SU-DHL-6 (cell line): ENCODE measurements around the gene NEB.

Source experiments
- H2AFZ ChIP-seq: fragments of 200-600 bp; sonication (generic); 2 replicates; pipeline ENCODE4 v1.6.1; 2014; ENCODE audit warnings: low read depth, mild to moderate bottlenecking, moderate library complexity, mixed read lengths, antibody characterized with exemption, low read length; ENCODE audit not compliant: severe bottlenecking
- H3F3A ChIP-seq: fragments of 200-600 bp; shearing (Covaris generic); 2 replicates; pipeline ENCODE4 v1.6.0; 2016; ENCODE audit warnings: antibody characterized with exemption, mild to moderate bottlenecking; ENCODE audit not compliant: insufficient read depth
- H3K27ac ChIP-seq: fragments of 200-600 bp; sonication (generic); 2 replicates; pipeline ENCODE4 v1.5.1; 2016; ENCODE audit warnings: low read depth, mild to moderate bottlenecking, low read length, moderate library complexity, mixed read lengths
- H3K27me3 ChIP-seq: fragments of 200-600 bp; sonication (generic), shearing (Covaris generic); 2 replicates; pipeline ENCODE4 v1.6.0; 2014; ENCODE audit warnings: mild to moderate bottlenecking, low read length
- H3K36me3 ChIP-seq: fragments of 200-600 bp; sonication (generic); 2 replicates; pipeline ENCODE4 v1.6.1; 2014; ENCODE audit warnings: mild to moderate bottlenecking, low read length, mixed read lengths
- H3K4me2 ChIP-seq: fragments of 300-600, 200-600 bp; shearing (Covaris generic), sonication (generic); 2 replicates; pipeline ENCODE4 v1.6.0; 2014; ENCODE audit warnings: low read length, low read depth, mild to moderate bottlenecking; ENCODE audit not compliant: poor library complexity, severe bottlenecking
- H3K4me3 ChIP-seq: fragments of 200-600 bp; sonication (generic); 2 replicates; pipeline ENCODE4 v1.5.1; 2014; ENCODE audit warnings: antibody characterized with exemption, low read length, mild to moderate bottlenecking, mixed read lengths; ENCODE audit not compliant: insufficient read depth, poor library complexity, severe bottlenecking
- H3K79me2 ChIP-seq: fragments of 200-600 bp; sonication (generic); 2 replicates; pipeline ENCODE4 v1.6.1; 2014; ENCODE audit warnings: mild to moderate bottlenecking, low read length, moderate library complexity; ENCODE audit not compliant: insufficient read depth
- H3K9ac ChIP-seq: fragments of 200-600 bp; sonication (generic); 2 replicates; pipeline ENCODE4 v1.7.0; 2014; ENCODE audit warnings: mild to moderate bottlenecking, low read length
- H3K9me2 ChIP-seq: fragments of 200-600 bp; sonication (generic); replicated peaks from 2 replicates; pipeline ENCODE4 v1.6.1; 2014; ENCODE audit warnings: low read length; ENCODE audit not compliant: insufficient read depth
- H3K9me3 ChIP-seq: fragments of 200-600 bp; sonication (generic); 2 replicates; pipeline ENCODE4 v1.6.1; 2014; ENCODE audit warnings: low read length, mixed read lengths; ENCODE audit not compliant: insufficient read depth
- H4K20me1 ChIP-seq: fragments of 200-600 bp; sonication (generic); 2 replicates; pipeline ENCODE4 v1.6.1; 2014; ENCODE audit warnings: low read depth, mild to moderate bottlenecking, antibody characterized with exemption, low read length, moderate library complexity, mixed read lengths
- EZH2phosphoT487 ChIP-seq: fragments of 200-600 bp; sonication (generic), shearing (Covaris generic); conservative IDR thresholded peaks from 2 replicates; pipeline ENCODE4 v1.6.1; 2018; ENCODE audit warnings: mild to moderate bottlenecking, antibody characterized with exemption, low read length, moderate library complexity, mixed read lengths
- TF ChIP-seq, protein P1 (sequence below): fragments of 200-600 bp; sonication (generic); IDR thresholded peaks from one replicate; pipeline ENCODE4 v1.5.1; 2017; ENCODE audit warnings: antibody characterized with exemption, mild to moderate bottlenecking, low read length, moderate library complexity; ENCODE audit not compliant: insufficient read depth, poor library complexity, severe bottlenecking

Gene NEB

DNA sequence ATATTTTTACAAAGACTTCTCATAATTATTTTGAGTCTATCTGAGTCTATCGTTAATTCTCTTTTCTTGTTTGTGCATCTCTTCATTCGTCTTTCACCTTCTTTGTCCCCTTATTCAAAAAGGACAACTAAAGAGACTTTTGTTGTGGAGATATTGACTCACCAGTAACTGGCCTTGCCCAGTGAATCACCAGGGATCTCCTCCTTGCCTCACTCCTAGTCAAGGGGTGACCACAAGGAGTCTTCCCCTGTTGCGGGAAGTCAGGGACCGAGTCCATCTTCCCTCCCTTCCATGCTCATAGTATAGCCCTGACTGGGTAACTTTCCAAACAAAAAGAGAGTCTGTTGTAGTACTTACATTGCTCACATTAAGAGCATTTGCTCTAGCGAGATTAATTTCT lies 158.9 kb downstream of the NEB start:
- no peaks in the 10 kb centered on the region for H3K9me3 ChIP-seq
- H3K9ac ChIP-seq: no peak overlapping the region
- H2AFZ ChIP-seq: no peak overlapping the region
- H3K4me3 ChIP-seq: no peak overlapping the region
- H3K9me2 ChIP-seq: no peaks in the 10 kb centered on the region
- H3F3A ChIP-seq: no peaks in the 10 kb centered on the region
- TF ChIP-seq, protein P1, sequence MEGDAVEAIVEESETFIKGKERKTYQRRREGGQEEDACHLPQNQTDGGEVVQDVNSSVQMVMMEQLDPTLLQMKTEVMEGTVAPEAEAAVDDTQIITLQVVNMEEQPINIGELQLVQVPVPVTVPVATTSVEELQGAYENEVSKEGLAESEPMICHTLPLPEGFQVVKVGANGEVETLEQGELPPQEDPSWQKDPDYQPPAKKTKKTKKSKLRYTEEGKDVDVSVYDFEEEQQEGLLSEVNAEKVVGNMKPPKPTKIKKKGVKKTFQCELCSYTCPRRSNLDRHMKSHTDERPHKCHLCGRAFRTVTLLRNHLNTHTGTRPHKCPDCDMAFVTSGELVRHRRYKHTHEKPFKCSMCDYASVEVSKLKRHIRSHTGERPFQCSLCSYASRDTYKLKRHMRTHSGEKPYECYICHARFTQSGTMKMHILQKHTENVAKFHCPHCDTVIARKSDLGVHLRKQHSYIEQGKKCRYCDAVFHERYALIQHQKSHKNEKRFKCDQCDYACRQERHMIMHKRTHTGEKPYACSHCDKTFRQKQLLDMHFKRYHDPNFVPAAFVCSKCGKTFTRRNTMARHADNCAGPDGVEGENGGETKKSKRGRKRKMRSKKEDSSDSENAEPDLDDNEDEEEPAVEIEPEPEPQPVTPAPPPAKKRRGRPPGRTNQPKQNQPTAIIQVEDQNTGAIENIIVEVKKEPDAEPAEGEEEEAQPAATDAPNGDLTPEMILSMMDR: no peak
- no peak overlapping the region for H3K27ac ChIP-seq
- H3K79me2 ChIP-seq: no peaks in the 10 kb centered on the region
- no peaks in the 10 kb centered on the region for H3K27me3 ChIP-seq
- no peaks in the 10 kb centered on the region for H4K20me1 ChIP-seq
- H3K36me3 ChIP-seq: no peaks in the 10 kb centered on the region
- H3K4me2 ChIP-seq: no peak overlapping the region

DNA sequence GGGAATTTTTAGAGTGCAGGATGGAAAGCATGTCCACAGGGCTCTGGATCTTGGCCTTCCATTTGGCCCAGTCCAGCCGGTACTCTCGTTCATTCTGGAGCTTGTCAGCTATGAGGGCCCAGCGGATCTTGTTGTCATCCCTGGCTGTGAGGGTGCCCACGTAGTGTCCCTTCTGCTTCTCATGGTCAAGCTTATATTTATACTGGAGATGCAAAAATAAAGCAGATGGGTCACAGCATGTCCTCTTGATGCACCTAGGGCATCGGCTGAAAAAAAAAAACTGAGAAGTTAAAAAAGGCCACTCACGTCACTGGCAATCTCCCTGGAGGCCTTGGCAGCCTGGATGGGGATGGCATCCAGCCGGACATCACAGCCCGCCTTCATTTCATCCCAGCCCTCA lies 164.1 kb downstream of the NEB start:
- Histone ChIP-seq H3K9ac (no peak overlapping the region), H4K20me1 (no peaks in the 10 kb centered on the region), H2AFZ (no peak overlapping the region), H3K4me3 (no peak overlapping the region), H3K27me3 (no peaks in the 10 kb centered on the region), H3F3A (no peaks in the 10 kb centered on the region), H3K9me3 (no peaks in the 10 kb centered on the region), H3K27ac (no peak overlapping the region), H3K79me2 (no peaks in the 10 kb centered on the region), H3K4me2 (no peak overlapping the region), H3K9me2 (no peaks in the 10 kb centered on the region), H3K36me3 (no peaks in the 10 kb centered on the region)
- TF ChIP-seq, protein P1: no peak
- TF ChIP-seq EZH2phosphoT487: no peak

DNA sequence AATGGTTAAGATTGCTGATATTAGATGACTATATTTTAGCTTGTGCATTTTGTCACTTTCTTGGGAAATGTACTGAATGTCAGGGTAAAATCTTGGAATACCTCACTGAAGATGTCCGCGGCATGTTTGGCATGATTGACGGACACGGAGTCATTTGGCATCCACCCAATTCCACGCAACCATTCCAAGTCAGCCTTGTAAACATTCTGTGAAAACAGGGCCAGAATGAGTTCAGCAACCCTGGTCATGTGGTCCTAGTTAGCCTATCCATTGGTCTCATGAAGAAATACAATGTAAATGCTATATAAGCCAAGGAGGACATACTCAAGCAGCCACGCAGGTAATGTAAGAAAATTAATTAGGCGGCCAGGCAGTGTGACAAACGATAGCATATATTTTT lies 165.1 kb downstream of the NEB start:
- Histone ChIP-seq H3K27me3 (no peaks in the 10 kb centered on the region), H3K4me3 (no peak overlapping the region), H3K9me2 (no peaks in the 10 kb centered on the region), H2AFZ (no peak overlapping the region), H3K27ac (no peak overlapping the region), H3F3A (no peaks in the 10 kb centered on the region), H4K20me1 (no peaks in the 10 kb centered on the region), H3K9ac (no peak overlapping the region), H3K9me3 (no peaks in the 10 kb centered on the region), H3K36me3 (no peaks in the 10 kb centered on the region), H3K79me2 (no peaks in the 10 kb centered on the region), H3K4me2 (no peak overlapping the region)
- TF ChIP-seq, protein P1: no peak
- no peak for TF ChIP-seq EZH2phosphoT487

DNA sequence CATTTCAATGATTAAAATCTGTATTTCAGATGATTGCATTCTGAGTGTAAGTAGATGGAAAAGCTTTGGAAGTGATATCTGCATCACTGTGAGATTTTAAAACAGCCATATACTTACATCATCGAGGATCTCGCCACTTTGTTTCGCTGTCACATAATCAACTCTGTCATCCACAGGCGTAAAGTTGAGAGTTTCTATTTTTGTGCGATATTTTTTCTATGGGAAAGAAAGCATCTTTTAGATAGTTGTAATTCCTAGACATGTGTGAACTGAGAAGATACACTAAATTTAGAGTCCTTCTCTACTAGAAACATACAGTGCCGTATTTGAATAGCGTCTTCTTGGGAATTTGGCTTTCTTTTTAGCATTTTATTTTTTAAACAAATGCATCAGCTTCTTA lies 165.8 kb downstream of the NEB start:
- Histone ChIP-seq H3K4me3 (no peak overlapping the region), H3K79me2 (no peaks in the 10 kb centered on the region), H3K9ac (no peak overlapping the region), H3F3A (no peaks in the 10 kb centered on the region), H3K9me3 (no peaks in the 10 kb centered on the region), H3K36me3 (no peaks in the 10 kb centered on the region), H2AFZ (no peak overlapping the region), H3K27ac (no peak overlapping the region), H3K9me2 (no peaks in the 10 kb centered on the region), H4K20me1 (no peaks in the 10 kb centered on the region), H3K4me2 (no peak overlapping the region), H3K27me3 (no peaks in the 10 kb centered on the region)
- TF ChIP-seq EZH2phosphoT487: no peak
- TF ChIP-seq, protein P1: no peak
